Right lobe of liver (tissue), 4 donors: Measurements from ENCODE around the gene OR6B1.

Experiments
- POLR2A ChIP-seq: fragments of 450-650 bp; IDR thresholded peaks from one replicate; pipeline ENCODE4 v1.6.1; 2017; ENCODE audit warnings: antibody characterized with exemption, mild to moderate bottlenecking
- TF ChIP-seq, protein P1 (sequence below), 4 donors: fragments of 200-600 bp in 3 of 4; fragments of 450-650 bp in 1 of 4; IDR thresholded peaks; one replicate each; pipeline versions ENCODE4 v1.5.1 to v1.8.0; 2016 to 2022; ENCODE audit warnings: antibody characterized with exemption in 4 of 4, mild to moderate bottlenecking in 2 of 4
- donor health status: DM: no; HTN: no; CAD: no.
- donor health status: DM: no; HTN: no; CAD: no.
- donor health status: DM: no; HTN: yes; CAD: no.

DNA sequence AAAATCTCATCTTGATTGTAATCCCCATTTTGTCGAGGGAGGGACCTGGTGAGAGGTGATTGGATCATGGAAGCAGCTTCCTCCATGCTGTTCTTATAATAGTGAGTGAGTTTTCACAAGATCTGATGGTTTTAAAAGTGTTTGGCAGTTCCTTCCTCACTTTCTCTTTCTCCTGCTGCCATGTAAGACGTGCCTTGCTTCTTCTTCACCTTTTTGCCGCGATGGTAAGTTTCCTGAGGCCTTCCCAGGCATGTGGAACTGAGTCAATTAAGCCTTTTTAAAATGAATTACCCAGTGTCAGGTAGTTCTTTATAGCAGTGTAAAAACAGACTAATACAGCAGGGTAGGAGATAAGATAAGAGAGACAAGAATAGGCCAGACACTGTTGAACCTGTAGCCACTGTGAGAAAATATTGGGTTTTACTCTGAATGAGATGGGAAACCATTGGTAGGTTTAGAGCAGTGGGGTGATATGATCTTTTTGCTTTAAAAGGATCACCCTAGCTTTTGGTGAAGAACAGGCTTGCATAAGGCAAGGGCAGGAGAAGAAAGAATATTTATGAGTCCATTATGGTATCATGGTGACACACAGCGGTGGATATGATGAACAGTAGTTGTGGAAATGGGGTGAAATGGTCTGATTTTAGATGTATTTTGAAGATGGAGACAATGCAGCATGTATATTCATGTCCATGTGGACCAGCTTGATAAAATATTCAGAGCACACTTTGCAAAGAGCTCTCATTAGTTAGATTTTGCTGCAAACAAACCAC is 11.5 kb downstream of the OR6B1 start:
- TF ChIP-seq POLR2A, result no peak
- TF ChIP-seq, protein P1, sequence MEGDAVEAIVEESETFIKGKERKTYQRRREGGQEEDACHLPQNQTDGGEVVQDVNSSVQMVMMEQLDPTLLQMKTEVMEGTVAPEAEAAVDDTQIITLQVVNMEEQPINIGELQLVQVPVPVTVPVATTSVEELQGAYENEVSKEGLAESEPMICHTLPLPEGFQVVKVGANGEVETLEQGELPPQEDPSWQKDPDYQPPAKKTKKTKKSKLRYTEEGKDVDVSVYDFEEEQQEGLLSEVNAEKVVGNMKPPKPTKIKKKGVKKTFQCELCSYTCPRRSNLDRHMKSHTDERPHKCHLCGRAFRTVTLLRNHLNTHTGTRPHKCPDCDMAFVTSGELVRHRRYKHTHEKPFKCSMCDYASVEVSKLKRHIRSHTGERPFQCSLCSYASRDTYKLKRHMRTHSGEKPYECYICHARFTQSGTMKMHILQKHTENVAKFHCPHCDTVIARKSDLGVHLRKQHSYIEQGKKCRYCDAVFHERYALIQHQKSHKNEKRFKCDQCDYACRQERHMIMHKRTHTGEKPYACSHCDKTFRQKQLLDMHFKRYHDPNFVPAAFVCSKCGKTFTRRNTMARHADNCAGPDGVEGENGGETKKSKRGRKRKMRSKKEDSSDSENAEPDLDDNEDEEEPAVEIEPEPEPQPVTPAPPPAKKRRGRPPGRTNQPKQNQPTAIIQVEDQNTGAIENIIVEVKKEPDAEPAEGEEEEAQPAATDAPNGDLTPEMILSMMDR (IDR thresholded peaks at IDR 0.05), result peak in 1 of 4 donors; percentile 15
